Stimulated activated CD4-positive, alpha-beta T cell treated with anti-CD3 and anti-CD28 coated beads, Interleukin-4, amount 100 ng/mL, for 24 hours (primary cell): ENCODE data around the gene IL20RB.
A peak's percentile ranks its signal among the peaks of the same experiment; 100 is the strongest.

Experiments used
- DNase-seq: peaks from one replicate; pipeline ENCODE4 v3.0.0-alpha.2; 2020

Gene IL20RB, protein sequence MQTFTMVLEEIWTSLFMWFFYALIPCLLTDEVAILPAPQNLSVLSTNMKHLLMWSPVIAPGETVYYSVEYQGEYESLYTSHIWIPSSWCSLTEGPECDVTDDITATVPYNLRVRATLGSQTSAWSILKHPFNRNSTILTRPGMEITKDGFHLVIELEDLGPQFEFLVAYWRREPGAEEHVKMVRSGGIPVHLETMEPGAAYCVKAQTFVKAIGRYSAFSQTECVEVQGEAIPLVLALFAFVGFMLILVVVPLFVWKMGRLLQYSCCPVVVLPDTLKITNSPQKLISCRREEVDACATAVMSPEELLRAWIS

DNA sequence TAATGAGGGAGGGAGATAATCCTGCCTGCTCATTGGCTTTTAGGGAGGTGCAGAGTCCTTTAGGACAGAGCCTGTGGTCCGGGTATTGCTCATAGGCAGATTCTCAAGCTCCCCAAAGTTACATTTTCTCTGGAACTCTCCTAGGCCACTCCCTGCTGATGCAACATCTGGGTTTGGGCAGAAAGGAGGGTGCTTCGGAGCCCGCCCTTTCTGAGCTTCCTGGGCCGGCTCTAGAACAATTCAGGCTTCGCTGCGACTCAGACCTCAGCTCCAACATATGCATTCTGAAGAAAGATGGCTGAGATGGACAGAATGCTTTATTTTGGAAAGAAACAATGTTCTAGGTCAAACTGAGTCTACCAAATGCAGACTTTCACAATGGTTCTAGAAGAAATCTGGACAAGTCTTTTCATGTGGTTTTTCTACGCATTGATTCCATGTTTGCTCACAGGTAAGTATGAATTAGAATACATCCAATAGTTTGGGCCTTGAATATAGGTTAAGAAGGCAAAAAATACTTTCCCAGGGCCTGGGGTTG, at the start of gene IL20RB:
TSS of gene IL20RB (plus strand) at position 233 of the 538 bp plus-strand sequence. CDS start at position 364, 131 bp downstream.
- no peak for DNase-seq

DNA sequence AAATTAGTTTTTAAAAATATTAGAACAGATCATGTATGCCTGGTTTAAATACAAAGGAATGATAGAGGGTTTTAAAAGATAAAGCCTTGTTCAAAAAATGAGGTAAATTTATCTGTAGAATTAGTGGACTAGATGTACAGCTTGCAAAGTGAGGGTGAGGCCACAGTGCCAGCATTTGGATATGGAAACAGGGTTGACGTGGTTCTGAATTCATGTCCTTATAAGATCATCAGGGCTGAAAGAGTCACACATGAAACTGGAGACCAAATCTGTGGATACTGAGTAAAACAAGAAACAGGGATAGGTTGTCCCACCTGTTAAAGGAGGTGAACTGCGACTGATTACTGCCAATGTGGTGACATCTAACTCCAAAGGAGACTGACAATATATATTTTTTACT, 49.5 kb upstream of the IL20RB start:
- DNase-seq, result no peak

DNA sequence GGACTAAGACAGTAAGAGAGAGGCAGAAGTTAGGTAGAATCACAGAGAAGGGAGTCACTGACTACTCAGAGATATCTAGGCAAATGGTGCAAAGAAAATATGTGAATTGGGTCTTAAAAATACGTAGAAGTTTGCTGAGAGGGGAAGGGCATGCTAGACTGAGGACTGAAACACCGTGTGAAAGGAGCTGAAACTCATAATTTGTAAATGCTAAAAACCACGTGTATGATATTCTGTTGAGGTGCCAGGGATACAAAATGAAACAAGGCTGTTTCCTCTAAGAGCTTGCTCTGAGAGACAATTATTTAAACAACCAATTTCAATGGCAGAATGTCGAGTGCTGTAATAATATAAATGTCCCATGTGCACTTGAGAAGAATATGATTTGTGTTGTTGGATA, 48.6 kb upstream of the IL20RB start:
- DNase-seq, result no peak

DNA sequence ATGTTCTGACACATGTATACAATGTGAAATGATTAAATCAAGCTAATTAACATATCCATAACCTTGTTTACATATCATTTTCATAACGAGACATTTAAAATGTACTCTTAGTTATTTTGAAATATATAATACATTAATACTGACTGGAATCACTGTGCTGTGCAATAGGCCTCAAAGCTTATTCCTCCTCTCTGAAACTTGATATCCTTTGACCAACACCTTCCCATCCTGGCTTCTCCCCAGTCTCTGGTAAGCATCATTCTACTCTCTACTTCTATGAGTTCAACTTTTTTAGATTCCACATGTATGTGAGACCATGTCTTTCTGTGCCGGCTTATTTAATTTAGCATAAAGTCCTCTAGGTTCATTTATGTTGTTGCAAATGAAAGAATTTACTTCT, 47.1 kb upstream of the IL20RB start:
- no peak for DNase-seq

DNA sequence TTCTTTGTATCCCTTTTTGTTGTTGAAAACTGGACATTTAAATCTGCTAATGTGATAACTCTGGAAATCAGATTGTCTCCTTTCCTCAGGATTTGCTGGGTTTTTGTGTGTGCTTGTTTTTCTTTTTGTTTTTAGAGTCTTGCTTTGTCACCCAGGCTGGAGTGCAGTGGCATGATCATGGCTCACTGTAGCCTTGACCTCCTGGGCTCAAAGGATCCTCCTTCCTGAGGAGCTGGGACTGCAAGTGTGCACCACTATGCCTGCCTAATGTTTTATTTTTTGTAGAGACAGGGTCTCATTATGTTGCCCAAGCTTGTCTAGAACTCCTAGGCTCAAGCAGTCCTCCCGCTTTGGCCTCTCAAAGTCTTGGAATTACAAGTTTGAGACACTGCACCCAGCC, 44.6 kb upstream of the IL20RB start:
- DNase-seq, result no peak

DNA sequence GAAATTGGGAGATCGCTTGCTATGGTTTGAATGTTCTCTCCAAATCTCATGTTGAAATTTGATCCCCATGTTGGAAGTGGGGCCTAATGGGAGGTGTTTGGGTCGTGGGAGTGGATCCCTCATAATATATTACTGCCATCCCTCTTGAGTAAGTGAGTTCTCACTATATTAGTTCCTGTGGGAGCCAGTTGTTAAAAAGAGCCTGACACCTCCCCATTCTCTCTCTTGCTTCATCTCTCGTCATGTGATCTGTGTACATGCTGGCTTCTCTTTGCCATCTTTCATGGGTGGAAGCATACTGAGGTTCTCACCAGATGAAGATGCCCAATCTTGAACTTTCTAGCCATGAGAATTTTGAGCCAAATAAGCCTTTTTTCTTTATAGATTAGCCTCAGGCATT, 43.0 kb upstream of the IL20RB start:
- DNase-seq, result no peak

DNA sequence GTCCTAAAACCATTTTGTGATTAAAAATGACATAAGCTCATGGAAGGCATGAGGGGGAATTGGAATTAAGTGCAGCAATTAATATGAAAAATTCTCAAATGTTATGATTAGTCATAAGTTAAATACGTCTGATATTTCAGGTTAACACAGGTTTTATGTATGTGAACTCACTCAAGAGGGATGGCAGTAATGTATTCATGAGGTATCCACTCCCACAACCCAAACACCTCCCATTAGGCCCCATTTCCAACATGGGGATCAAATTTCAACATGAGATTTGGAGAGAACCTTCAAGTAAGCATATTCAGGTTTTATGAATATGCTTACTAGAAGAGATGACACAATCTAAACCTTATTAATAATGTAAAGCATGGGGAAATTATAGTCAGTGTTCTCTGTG, 41.6 kb upstream of the IL20RB start:
- no peak for DNase-seq

DNA sequence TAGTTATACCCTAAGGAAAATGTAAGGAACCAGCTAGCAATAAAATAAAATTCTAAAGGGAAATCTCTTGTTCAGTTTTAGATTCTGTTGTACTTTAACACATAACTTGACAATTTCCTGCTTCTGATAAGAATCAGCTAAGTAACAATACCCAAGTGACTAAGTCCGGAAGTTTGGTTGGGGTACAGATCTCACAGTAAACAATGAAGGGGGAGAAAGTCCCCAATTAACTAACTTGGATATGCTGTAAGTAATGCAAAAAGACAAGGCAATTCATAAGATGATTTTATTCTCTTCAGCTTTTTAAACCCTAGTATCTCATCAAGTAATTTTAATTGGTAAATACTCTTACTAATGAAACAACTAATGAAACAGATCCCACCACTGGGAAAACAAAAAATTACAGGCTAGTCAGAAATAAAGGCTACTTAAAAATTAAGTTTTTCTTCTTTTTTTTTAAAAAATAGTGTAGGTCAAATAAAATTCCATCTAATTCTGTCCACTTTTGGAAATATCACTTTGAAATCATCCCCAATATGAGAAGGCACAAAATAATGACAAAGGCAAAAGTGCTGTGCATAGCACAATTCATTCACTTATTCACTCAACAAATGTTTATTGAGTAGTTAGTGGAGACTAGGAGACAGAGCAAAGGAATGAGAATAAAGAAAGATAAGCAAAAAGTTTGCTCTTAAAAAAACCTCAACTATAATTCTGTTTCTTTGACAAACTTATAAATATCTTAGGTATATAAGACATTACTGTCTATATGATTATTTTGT, 37.8 kb upstream of the IL20RB start:
- DNase-seq, result peak; percentile 15

DNA sequence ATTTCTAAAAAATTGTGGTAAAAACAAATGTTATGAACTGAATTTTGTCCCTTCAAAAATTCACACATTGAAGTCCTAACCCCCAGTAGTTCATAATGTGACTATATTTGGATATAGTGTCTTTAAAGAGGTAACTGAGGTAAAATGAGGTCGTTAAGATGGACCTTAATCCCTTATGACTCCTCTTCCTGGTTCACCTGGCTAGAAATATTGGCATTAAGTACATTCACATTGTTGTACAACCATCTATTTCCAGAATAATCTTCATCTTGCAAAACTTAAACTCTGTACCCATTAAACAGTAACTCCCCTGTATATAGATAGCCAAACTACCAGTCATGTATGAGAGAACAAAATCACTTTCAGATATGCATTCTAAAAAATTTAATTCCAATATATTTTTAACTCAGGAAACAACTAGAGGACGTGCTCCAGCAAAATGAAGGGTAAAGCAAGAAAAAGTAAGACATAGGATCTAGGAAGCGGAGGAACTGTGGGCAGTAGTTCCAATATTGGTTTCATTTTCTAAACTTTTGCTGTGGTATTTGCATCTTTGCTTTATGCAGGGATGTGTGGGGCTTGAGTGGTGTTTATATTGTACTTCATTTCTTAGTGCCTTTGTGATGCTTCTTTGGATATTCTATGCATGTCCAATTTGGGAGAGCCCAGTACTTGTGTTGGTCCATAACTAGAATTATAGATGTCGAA, 36.7 kb upstream of the IL20RB start:
- DNase-seq, result no peak

DNA sequence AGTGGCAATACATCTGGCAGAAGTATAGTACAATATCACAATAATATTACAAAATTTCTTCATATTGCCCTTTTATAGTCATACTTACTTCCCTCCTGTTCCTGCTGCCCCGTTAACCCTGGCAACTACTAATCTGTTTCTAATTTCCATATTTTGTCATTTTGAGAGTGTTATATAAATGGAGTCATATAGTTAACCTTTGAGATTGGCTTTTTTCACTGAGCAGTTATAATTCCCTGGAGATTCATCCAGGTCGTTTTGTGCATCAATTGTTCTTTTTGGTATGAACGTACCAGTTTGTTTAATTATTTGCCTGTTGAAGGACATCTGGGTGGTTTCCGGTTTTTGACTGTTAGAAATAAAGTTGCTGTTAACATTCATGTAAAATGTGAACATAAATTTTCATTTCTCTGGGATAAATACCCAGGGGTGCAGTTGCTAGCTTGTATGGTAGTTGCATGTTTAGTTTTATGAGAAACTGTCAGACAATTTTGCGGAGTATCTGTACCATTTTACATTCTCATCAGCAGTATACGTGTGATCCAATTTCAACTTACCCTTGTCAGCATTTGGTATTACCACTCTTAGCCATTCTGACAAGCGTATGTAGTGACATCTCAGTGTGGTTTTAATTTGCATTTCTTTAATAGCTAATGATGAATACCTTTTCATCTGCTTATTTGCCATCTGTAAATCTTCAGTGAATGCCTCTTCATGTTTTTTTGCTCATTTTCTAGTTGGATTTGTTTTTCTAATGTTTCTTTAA, 32.2 kb upstream of the IL20RB start:
- DNase-seq, result no peak

DNA sequence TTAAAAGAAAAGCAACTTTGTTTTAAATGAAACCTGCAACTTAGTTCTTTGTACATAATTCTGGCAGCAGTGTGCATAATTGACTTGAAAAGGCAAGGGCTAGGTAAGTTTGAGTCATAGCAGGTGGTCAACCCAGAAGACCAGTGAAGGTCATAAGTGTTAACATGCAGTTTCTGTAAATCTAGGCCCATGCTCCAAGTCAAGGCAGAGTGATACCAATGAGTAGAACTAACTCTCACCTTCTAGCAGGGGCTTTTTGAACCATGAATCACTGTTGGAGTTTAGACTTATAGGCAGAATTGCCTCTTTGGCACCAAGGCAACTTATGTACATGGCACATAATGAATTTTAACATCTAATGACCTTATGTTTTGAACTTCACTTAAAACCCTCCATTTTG, 29.5 kb upstream of the IL20RB start:
- DNase-seq, result no peak

DNA sequence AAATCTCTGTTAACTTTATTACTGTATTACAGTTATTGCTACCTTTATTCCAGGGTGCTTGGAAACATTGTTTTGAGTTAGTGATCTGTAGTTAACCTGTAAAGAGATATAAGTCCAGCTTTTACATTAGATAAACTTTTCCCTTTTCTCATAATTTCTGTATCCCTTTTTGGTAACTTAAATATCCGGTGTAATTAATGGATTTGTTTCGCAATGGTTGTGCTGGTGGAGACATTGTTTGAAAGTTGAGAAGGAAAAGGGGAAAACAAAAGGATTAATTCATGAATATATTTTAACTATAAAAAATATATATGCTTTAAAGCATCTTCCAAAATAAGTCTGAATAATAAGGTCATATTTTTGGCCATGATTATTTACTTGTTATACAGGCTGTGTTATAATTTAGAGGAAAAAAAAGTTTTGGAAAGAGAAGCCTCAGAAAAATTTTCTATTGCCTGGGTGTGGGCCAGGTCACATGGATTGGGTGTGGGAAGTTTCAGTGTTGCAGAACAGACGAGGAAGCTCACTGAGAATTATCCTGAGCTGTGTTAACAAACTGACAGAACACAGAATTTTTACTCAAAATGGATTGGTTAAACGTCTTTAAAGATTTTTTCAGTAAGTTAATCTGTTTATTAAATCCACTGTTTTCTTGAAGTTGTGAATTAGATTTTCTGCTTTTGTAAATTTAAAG, 27.7 kb upstream of the IL20RB start:
- no peak for DNase-seq

DNA sequence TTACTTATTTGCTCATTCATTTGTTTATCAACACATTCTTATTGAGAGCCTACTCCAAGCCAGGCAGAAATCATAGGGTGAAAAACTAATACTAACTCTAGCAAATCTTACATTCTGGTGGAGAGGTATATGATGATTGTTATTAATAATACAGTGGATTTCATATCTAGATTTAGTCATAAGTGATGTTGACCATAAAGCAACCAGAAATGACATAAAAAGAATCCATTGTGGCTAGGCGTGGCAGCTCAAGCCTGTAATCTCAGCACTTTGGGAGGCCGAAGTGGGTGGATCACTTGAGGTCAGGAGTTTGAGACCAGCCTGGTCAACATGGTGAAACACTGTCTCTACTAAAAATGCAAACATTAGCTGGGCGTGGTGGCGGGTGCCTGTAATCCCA, 26.2 kb upstream of the IL20RB start:
- DNase-seq, result no peak

DNA sequence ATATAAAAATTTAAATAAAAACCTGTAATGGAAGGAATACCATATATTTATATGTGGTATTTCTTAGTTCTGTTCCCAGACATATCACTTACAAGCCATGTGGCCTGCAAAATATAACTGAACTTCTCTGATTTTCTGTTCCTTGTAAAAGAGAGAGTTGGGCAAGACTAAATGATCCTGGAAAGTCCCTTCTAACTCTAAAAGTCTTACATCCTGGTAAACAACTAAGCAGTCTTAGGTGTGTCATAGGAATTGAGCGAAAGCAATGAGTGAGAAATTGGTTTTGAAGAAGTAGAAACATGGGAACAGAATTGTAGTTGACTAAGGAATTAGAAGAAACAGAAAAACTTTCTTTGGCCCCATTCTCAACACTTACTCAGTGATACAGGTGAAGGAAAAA, 25.3 kb upstream of the IL20RB start:
- DNase-seq, result no peak

DNA sequence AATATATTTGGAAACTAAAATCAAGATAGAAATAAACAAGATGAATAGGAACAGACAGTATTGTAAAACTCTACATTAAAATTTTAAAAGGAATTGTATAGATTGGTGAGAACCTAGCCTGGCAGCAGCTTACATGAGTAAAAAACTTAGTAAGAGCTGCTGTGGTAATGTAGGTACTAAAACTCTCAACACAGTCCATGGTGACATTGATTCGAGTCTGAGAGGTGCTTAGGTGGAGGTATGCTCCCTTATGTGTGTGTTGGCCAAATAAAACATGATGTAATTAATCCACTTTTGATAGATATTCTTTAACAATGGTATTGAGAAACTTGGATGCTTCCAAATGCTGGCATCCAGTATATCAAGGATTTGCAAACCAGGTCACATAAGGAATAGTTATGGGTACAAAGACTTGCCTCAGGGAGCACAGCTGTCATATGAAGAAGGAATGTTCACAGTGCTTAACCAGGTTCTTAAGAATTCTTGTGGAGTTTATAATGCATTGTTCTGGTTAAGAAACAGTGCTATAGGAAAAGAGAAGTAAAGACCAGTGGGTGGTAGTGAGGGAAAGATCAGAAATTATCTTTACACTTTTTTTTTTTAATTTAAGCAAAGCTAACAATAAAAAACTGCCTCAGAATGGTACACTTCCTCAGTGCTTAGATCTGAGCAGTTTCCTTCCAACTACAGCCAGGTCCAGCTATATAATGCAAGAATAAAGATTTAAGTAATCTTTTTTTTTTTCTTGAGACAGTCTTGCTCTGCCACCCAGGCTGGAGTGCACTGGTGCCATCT, 24.6 kb upstream of the IL20RB start:
- DNase-seq, result no peak

DNA sequence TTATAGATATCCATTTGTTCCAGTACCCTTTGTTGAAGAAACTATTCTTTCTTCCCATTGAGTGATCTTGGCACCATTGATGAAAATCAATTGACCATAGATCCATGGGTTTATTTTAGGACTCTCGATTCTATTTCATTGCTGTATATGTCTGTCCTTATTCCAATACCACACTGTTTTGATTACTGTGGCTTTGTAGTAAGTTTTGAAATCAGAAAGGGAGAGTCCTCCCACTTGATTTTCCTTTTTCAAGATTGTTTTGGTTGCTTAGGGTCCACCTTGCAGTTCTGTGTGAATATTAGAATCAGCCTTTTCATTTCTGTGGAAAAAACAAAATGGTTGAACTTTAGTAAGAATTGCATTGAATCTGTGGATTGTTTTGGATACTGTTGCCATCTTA, 20.6 kb upstream of the IL20RB start:
- no peak for DNase-seq

DNA sequence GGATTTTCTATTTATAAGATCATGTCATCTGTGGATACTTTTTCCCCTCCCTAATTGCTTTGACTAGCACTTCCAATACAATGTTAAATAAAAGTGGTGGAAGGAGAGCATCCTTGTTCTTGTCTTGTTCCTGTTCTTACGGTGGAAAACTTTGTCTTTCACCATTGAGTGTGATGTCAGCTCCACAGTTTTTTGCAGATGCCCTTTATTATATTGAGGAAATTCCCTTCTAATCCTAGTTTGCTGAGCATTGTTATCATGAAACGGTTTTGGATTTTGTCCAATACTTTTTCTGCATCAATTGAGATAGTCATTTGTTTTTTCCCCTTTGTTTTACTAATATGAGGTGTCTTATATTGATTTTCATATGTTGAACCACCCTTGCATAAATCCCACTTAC, 19.9 kb upstream of the IL20RB start:
- DNase-seq, result no peak

DNA sequence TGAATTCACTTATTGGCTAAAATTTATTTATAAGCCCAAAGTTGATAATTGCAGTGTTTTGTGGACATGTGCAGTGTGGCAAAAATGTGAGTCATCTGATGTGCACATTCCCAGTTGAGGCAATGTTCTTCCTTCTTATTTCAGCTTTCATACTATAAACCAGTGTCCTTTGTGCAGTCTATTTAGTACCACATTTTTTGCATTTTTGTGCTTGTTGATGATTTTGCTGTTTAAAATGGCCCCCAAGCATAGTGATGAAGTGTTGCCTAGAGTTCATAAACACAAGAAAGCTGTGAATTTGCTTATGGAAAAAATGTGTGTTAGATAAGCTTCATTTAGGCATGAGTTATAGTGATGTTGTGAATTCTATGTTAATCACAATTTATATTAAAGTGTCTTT, 19.4 kb upstream of the IL20RB start:
- DNase-seq, result no peak

DNA sequence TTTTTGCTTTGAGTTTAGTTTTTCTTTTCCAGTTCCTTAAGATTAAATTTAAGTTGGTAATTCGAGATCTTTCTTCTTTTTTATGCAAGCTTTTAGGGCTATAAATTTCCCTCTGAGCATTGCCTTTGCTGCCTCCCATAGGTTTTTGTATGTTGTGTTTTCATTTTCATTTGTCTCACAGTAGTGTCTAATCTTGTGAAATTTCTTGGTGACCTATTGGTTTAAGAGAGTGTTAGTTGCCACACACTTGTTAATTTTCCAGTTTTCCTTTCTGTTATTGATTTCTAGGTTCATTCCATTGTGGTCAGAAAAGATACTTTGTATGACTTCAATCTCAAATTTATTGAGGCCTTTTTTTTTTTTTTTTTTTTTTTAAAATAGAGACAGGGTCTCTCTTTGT, 18.3 kb upstream of the IL20RB start:
- DNase-seq, result no peak

DNA sequence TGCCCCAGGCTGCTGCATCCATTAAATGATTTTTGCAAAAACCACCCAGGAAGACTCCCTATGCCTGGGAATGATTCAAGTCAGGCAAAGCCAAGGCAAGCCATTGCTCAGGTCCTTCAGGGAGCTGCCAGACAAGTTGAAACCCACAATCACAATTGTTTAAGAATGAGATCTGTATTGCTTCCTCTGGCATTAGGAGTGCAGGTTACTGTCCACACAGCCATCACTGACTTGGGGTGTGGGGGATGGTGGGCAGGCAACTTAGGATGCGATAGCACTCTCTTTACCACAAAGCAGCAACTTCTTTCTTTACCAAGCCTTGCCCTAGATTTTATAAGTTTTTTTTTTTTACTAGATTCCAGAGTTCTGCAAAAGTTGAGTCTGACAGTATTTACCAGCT, 15.0 kb upstream of the IL20RB start:
- DNase-seq, result no peak

DNA sequence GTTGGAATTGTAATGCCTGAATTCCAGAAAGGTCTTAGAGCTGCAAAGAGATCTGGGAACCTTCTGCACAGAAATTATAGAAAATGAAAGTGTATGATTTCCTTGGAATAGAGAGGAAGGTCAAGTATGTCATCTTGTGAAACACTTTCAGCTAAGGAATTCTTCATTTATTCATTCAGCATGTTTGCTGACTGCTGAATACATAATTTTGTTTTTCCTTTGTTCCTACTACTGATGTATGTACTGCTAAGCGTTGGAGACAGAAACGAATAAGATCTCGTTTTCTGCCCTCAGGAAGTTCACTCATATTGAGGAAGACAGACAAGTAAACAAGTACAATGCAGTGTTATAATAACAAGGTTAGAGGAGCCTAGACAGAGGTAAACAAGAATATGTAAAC, 14.3 kb upstream of the IL20RB start:
- DNase-seq, result no peak
